Loucy (cell line): ENCODE results near the gene IGSF23.
"Not testable (repeated sequence)": the region's sequence is repeated elsewhere in the genome, so short reads cannot be mapped to it uniquely, and the experiment has no call there.

Experiments
- H2AFZ ChIP-seq: fragments of 200-600 bp; sonication (generic); 2 replicates; pipeline ENCODE4 v1.6.0; 2016; ENCODE audit warnings: antibody characterized with exemption, mild to moderate bottlenecking, low read length, moderate library complexity
- H3F3A ChIP-seq: fragments of 200-600 bp; 2 replicates; pipeline ENCODE4 v1.6.0; 2016; ENCODE audit warnings: antibody characterized with exemption, low read depth, mild to moderate bottlenecking
- H3K27me3 ChIP-seq: fragments of 200-600 bp; sonication (generic); 2 replicates; pipeline ENCODE4 v1.6.1; 2014; ENCODE audit warnings: low read length, mild to moderate bottlenecking; ENCODE audit not compliant: insufficient read depth, poor library complexity, severe bottlenecking
- H3K36me3 ChIP-seq: fragments of 200-600 bp; sonication (generic); 2 replicates; pipeline ENCODE4 v1.6.1; 2016; ENCODE audit warnings: low read length; ENCODE audit not compliant: insufficient read depth
- H3K4me1 ChIP-seq: fragments of 200-600 bp; sonication (generic); 2 replicates; pipeline ENCODE4 v1.5.1; 2014; ENCODE audit warnings: low read length, mild to moderate bottlenecking; ENCODE audit not compliant: insufficient read depth, poor library complexity, severe bottlenecking
- H3K4me2 ChIP-seq: fragments of 200-600 bp; sonication (generic); 2 replicates; pipeline ENCODE4 v1.6.0; 2014; ENCODE audit warnings: antibody characterized with exemption, low read length, low read depth, mild to moderate bottlenecking; ENCODE audit not compliant: poor library complexity, severe bottlenecking
- H3K4me3 ChIP-seq: fragments of 200-600 bp; sonication (generic); 2 replicates; pipeline ENCODE4 v1.5.1; 2014; ENCODE audit warnings: low read length, mild to moderate bottlenecking, mixed read lengths; ENCODE audit not compliant: poor library complexity, severe bottlenecking
- H3K79me2 ChIP-seq: fragments of 200-600 bp; sonication (generic); 2 replicates; pipeline ENCODE4 v1.6.1; 2014; ENCODE audit warnings: low read length; ENCODE audit not compliant: insufficient read depth
- H3K9ac ChIP-seq: fragments of 200-600 bp; sonication (generic); 2 replicates; pipeline ENCODE4 v1.6.0; 2014; ENCODE audit warnings: mild to moderate bottlenecking, low read depth, low read length, moderate library complexity; ENCODE audit not compliant: poor library complexity, severe bottlenecking
- H3K9me2 ChIP-seq: fragments of 200-600 bp; sonication (generic); replicated peaks from 2 replicates; pipeline ENCODE4 v1.6.1; 2016; ENCODE audit warnings: low read depth, low read length, mixed read lengths
- H3K9me3 ChIP-seq: fragments of 200-600 bp; sonication (generic); 2 replicates; pipeline ENCODE4 v1.6.1; 2014; ENCODE audit warnings: mild to moderate bottlenecking, antibody characterized with exemption, low read length, low read depth; ENCODE audit not compliant: insufficient read depth
- H4K20me1 ChIP-seq: fragments of 200-600 bp; sonication (generic); 2 replicates; pipeline ENCODE4 v1.6.0; 2014; ENCODE audit warnings: antibody characterized with exemption, low read length, mild to moderate bottlenecking; ENCODE audit not compliant: insufficient read depth, poor library complexity, severe bottlenecking
- EZH2phosphoT487 ChIP-seq: fragments of 200-600 bp; IDR thresholded peaks from 2 replicates; pipeline ENCODE4 v1.6.1; 2018; ENCODE audit warnings: antibody characterized with exemption, mild to moderate bottlenecking, moderate library complexity, borderline replicate concordance
- TF ChIP-seq, protein P1 (sequence below): fragments of 200-600 bp; sonication (generic); conservative IDR thresholded peaks from 2 replicates; pipeline ENCODE4 v1.5.1; 2014; ENCODE audit warnings: mild to moderate bottlenecking, antibody characterized with exemption, low read length

The IGSF23 gene

DNA sequence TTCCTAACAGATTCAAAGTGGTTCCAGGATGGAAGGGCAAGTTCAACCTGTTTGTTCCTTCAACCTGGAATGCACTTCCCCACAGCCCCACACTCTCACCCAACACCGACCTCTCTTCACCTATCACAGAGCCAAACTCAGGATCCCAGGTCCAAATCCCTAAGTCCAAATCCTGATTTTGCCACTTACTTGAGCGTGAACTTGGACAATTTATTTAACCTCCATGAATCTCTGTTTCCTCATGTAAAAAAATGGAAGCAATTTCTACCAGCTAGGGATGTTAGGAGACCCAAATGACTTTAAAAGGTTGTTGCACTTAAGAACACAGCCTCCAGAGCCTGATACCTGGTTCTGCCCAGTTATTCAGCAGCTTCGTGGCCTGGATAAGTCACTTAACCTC lies 5.4 kb upstream of the IGSF23 start:
- H3K4me3 ChIP-seq, result no peak overlapping the region
- H3K36me3 ChIP-seq, result no peaks in the 10 kb centered on the region
- no peaks in the 10 kb centered on the region for H3F3A ChIP-seq
- no peaks in the 10 kb centered on the region for H3K27me3 ChIP-seq
- H3K9me3 ChIP-seq, result no peaks in the 10 kb centered on the region; the same call in 1 of the 2 replicates
- H3K9ac ChIP-seq, result no peak overlapping the region
- H3K9me2 ChIP-seq, result no peaks in the 10 kb centered on the region
- no peaks in the 10 kb centered on the region for H3K79me2 ChIP-seq
- H3K4me1 ChIP-seq, result no peaks in the 10 kb centered on the region
- H3K4me2 ChIP-seq, result no peak overlapping the region
- H2AFZ ChIP-seq, result no peak overlapping the region
- TF ChIP-seq EZH2phosphoT487, result no peak
- TF ChIP-seq, protein P1, sequence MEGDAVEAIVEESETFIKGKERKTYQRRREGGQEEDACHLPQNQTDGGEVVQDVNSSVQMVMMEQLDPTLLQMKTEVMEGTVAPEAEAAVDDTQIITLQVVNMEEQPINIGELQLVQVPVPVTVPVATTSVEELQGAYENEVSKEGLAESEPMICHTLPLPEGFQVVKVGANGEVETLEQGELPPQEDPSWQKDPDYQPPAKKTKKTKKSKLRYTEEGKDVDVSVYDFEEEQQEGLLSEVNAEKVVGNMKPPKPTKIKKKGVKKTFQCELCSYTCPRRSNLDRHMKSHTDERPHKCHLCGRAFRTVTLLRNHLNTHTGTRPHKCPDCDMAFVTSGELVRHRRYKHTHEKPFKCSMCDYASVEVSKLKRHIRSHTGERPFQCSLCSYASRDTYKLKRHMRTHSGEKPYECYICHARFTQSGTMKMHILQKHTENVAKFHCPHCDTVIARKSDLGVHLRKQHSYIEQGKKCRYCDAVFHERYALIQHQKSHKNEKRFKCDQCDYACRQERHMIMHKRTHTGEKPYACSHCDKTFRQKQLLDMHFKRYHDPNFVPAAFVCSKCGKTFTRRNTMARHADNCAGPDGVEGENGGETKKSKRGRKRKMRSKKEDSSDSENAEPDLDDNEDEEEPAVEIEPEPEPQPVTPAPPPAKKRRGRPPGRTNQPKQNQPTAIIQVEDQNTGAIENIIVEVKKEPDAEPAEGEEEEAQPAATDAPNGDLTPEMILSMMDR, result no peak
- no peaks in the 10 kb centered on the region for H4K20me1 ChIP-seq

DNA sequence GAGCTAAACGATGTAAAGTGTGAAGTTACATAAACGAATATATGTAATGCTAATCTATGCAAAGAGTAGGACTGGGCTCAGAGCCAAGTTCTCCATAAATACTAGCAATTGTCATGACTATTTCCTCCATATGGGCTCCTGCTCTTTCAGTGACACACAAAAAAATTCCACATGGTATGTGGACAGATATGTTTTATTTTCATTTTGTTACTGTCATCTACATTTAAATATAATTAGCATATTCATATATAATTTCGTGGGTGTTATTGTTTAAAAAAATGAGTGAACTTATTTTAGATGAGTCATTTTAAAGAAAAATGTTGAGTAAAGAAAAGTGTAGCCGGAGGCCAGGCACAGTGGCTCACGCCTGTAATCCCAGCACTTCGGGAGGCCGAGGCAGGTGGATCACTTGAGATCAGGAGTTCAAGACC lies 5.0 kb upstream of the IGSF23 start:
- Histone ChIP-seq H3K27me3 (no peaks in the 10 kb centered on the region), H3K36me3 (no peaks in the 10 kb centered on the region), H3K4me3 (no peak overlapping the region), H3K9me2 (no peaks in the 10 kb centered on the region), H3F3A (no peaks in the 10 kb centered on the region), H3K9me3 (no peaks in the 10 kb centered on the region; the same call in 1 of the 2 replicates), H3K4me2 (no peak overlapping the region), H3K79me2 (no peaks in the 10 kb centered on the region), H3K4me1 (no peaks in the 10 kb centered on the region), H2AFZ (no peak overlapping the region), H3K9ac (no peak overlapping the region), H4K20me1 (no peaks in the 10 kb centered on the region)
- TF ChIP-seq, protein P1, result no peak
- no peak for TF ChIP-seq EZH2phosphoT487

DNA sequence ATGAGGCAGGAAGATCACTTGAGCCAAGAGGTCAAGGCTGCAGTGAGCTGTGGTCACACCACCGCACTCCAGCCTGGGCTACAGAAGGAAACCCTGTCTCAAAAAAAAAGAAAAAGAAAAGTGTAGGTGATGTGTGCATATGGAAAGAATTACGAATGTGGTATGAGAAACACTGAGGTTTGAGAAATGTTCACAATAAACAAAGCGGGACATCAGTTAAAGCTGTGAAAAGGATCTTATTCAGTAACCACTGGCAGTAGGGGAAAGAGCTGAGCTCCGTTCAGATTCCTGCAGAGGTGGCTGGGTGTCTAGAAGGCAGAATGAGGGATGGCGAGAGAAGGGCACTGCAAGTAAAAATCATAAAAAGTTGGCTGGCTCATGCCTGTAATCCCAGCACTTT lies 4.1 kb upstream of the IGSF23 start:
- TF ChIP-seq, protein P1, result no peak
- no peak for TF ChIP-seq EZH2phosphoT487

DNA sequence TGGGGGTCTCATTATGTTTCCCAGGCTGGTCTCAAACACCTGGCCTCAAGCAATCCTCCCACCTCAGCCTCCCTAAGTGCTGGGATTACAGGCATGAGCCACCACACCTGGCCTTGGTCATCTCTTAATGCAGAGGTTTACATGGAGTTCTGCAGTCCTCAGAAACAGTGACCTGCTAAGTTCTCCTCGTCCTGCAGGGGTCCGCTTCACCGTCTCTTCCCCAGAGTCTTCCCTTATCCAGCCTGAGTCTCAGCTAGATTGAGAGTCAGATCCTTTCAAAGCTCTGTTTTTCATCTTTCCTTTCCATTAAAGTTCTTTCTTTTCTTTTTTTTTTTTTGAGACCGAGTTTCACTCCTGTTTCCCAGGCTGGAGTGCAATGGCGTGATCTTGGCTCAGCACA lies 2.9 kb upstream of the IGSF23 start:
- H3K4me3 ChIP-seq, H3K79me2 ChIP-seq, H3K27me3 ChIP-seq, H3F3A ChIP-seq, H2AFZ ChIP-seq, H3K36me3 ChIP-seq, H3K9me2 ChIP-seq, H4K20me1 ChIP-seq, H3K4me1 ChIP-seq, H3K9ac ChIP-seq, H3K4me2 ChIP-seq, H3K9me3 ChIP-seq: not testable (repeated sequence)

More for the DNA sequence above, 4.1 kb upstream of the IGSF23 start:
- no peak overlapping the region for H3K4me3 ChIP-seq
- no peaks in the 10 kb centered on the region for H3K4me1 ChIP-seq
- H3K9me3 ChIP-seq, result no peaks in the 10 kb centered on the region; the same call in 1 of the 2 replicates
- no peak overlapping the region for H2AFZ ChIP-seq
- H3K27me3 ChIP-seq, result no peaks in the 10 kb centered on the region
- H3K9ac ChIP-seq, result no peak overlapping the region
- no peaks in the 10 kb centered on the region for H3F3A ChIP-seq
- no peaks in the 10 kb centered on the region for H3K9me2 ChIP-seq
- no peaks in the 10 kb centered on the region for H3K79me2 ChIP-seq
- H3K4me2 ChIP-seq, result no peak overlapping the region
- H3K36me3 ChIP-seq, result no peaks in the 10 kb centered on the region
- H4K20me1 ChIP-seq, result no peaks in the 10 kb centered on the region
